Activated CD4-positive, CD25-positive, alpha-beta regulatory T cell treated with anti-CD3 and anti-CD28 coated beads, Interleukin-2, amount 50 U/mL, for 16 hours (primary cell): ENCODE measurements around the gene SASH1.

Source experiments
- DNase-seq: peaks from one replicate; pipeline ENCODE4 v3.0.0-alpha.2; 2020; ENCODE audit warnings: low read depth, low spot score

Gene SASH1

GRCh38 chr6:148494226-148494625 lies 151.6 kb downstream of the SASH1 start:
- DNase-seq, result no peak

- DNase-seq, result no peak
Observed at GRCh38 chr6:148495029-148495428, 152.4 kb downstream of the SASH1 start.

- no peak for DNase-seq
Observed at GRCh38 chr6:148497257-148497656, 154.6 kb downstream of the SASH1 start.

- DNase-seq, result no peak
Observed at GRCh38 chr6:148497717-148498116, 155.1 kb downstream of the SASH1 start.

- DNase-seq, result no peak
Observed at GRCh38 chr6:148500402-148500801, 157.8 kb downstream of the SASH1 start.

GRCh38 chr6:148501178-148501590 lies 158.5 kb downstream of the SASH1 start:
- no peak for DNase-seq

- no peak for DNase-seq
Observed at GRCh38 chr6:148502083-148502772, 159.6 kb downstream of the SASH1 start.

- no peak for DNase-seq
Observed at GRCh38 chr6:148502773-148503135, 160.1 kb downstream of the SASH1 start.

- no peak for DNase-seq
Observed at GRCh38 chr6:148503703-148504102, 161.1 kb downstream of the SASH1 start.

- no peak for DNase-seq
Observed at GRCh38 chr6:148507774-148508173, 165.1 kb downstream of the SASH1 start.

- no peak for DNase-seq
Observed at GRCh38 chr6:148508401-148509041, 165.9 kb downstream of the SASH1 start.

GRCh38 chr6:148509119-148509799 lies 166.6 kb downstream of the SASH1 start:
- no peak for DNase-seq

- no peak for DNase-seq
Observed at GRCh38 chr6:148509800-148510581, 167.4 kb downstream of the SASH1 start.

- DNase-seq, result no peak
Observed at GRCh38 chr6:148513145-148514071, 170.8 kb downstream of the SASH1 start.

GRCh38 chr6:148514091-148514845 lies 171.6 kb downstream of the SASH1 start:
- no peak for DNase-seq

- no peak for DNase-seq
Observed at GRCh38 chr6:148516217-148516616, 173.6 kb downstream of the SASH1 start.

GRCh38 chr6:148516617-148517016 lies 174.0 kb downstream of the SASH1 start:
- DNase-seq, result no peak

- no peak for DNase-seq
Observed at GRCh38 chr6:148517470-148517869, 174.8 kb downstream of the SASH1 start.

GRCh38 chr6:148518511-148519156 lies 176.0 kb downstream of the SASH1 start:
- DNase-seq, result no peak
